Transverse colon (tissue), 4 donors: ENCODE measurements around the gene PCARE.

Source experiments
- CTCF ChIP-seq, 5 experiments: fragments of 200-600 bp in 3 of 5; fragments of 450-650 bp in 2 of 5; sonication (generic) in 3 of 5; IDR thresholded peaks; 1 replicate in 2 of 5; 2 replicates in 3 of 5; pipeline ENCODE4 v1.5.1; 2016 to 2017; ENCODE audit warnings: antibody characterized with exemption in 5 of 5, inconsistent platforms in 3 of 5, mild to moderate bottlenecking in 2 of 5, moderate library complexity in 1 of 5
- EP300 ChIP-seq: sonication (generic); formaldehyde crosslinking; IDR thresholded peaks from one replicate; pipeline ENCODE4 v1.6.1; 2017; ENCODE audit warnings: antibody characterized with exemption, low read depth
- POLR2AphosphoS5 ChIP-seq, 3 donors: sonication (generic); formaldehyde crosslinking; IDR thresholded peaks; one replicate each; pipeline ENCODE4 v1.6.1; 2016; ENCODE audit warnings: antibody characterized with exemption in 3 of 3

- TF ChIP-seq CTCF (IDR thresholded peaks at IDR 0.05) (no peak), EP300 (no peak), POLR2AphosphoS5 (IDR thresholded peaks at IDR 0.05) (no peak)
Measured at GRCh38 chr2:29014811-29015421, 59.4 kb downstream of the PCARE start.
